ENCODE data around the gene PACSIN2. TPM values are rescaled to one million over a fixed set of nuclear protein-coding genes. Genes with fewer than 3 reads are reported as not detected.

PACSIN2 gene
- total and polyA plus RNA-seq, 2 experiments from 2014 or later: 23.5 to 57.3 TPM

GRCh38 chr22:42855211-42855610 lies 159.7 kb downstream of the PACSIN2 start:
- H2AFZ ChIP-seq: no peak overlapping the region
- Mint-ChIP-seq H3K4me1 (peaks cover 4% of the 10 kb centered on the region; the same call in 1 of the 3 replicates), H3K9me3 (peaks cover 5% of the 10 kb centered on the region; the same call in 2 of the 3 replicates), H3K27me3 (ENCODE audit: insufficient read depth, low read depth, poor library complexity) (peaks cover 23% of the 10 kb centered on the region), H3K27ac (no peak overlapping the region), H3K36me3 (ENCODE audit: low read depth) (no peaks in the 10 kb centered on the region), H3K4me3 (0 out of 3 replicates have a peak overlapping the region, but pooled peaks have one; percentile 12)
- H4K20me1 ChIP-seq (replicated peaks; ENCODE audit: insufficient read depth): peaks cover 5% of the 10 kb centered on the region
- H3K79me2 ChIP-seq (replicated peaks; ENCODE audit: insufficient read depth): peaks cover 8% of the 10 kb centered on the region; the same call in 1 of the 2 replicates
- no peaks in the 10 kb centered on the region; the same call in 1 of the 2 replicates for H3F3A ChIP-seq (replicated peaks; ENCODE audit: low read depth)
- DNase-seq (ENCODE audit: low spot score) (no peak), ATAC-seq (no peak)
- no peaks in the 10 kb centered on the region for H3K36me3 ChIP-seq (ENCODE audit: insufficient read depth)
- H3K4me2 ChIP-seq: no peak overlapping the region
- H3K9me2 ChIP-seq (ENCODE audit: insufficient read depth): no peaks in the 10 kb centered on the region
- no peaks in the 10 kb centered on the region; the same call in 1 of the 2 replicates for H3K4me1 ChIP-seq (ENCODE audit: insufficient read depth)
- no peak overlapping the region for H3K4me3 ChIP-seq
- H3K27ac ChIP-seq (ENCODE audit: low read depth): no peak overlapping the region
- TF ChIP-seq JUNB (IDR thresholded peaks at IDR 0.05; ENCODE audit: unreplicated experiment) (no peak), POLR2AphosphoS5 (IDR thresholded peaks at IDR 0.05; ENCODE audit: low read depth) (no peak), ZNF462 (CRISPR knock-in tag; IDR thresholded peaks at IDR 0.05) (no peak), NANOG (IDR thresholded peaks at IDR 0.05; ENCODE audit: borderline replicate concordance) (no peak), ZNF331 (CRISPR knock-in tag; IDR thresholded peaks at IDR 0.05; ENCODE audit: low read depth) (no peak), CREB1 (CRISPR knock-in tag; IDR thresholded peaks at IDR 0.05; ENCODE audit: low read depth) (no peak), EZH2phosphoT487 (IDR thresholded peaks at IDR 0.05; ENCODE audit: unreplicated experiment) (no peak), ZNF114 (CRISPR knock-in tag; IDR thresholded peaks at IDR 0.05) (no peak), CTCF (conservative IDR thresholded peaks at IDR 0.05; ENCODE audit: low read depth in 2 of 2) (no peak), STAT1 (IDR thresholded peaks at IDR 0.05; ENCODE audit: unreplicated experiment) (no peak), EZH2 (IDR thresholded peaks at IDR 0.05; ENCODE audit: low read depth, unreplicated experiment) (no peak)
- TF ChIP-seq, protein P1, sequence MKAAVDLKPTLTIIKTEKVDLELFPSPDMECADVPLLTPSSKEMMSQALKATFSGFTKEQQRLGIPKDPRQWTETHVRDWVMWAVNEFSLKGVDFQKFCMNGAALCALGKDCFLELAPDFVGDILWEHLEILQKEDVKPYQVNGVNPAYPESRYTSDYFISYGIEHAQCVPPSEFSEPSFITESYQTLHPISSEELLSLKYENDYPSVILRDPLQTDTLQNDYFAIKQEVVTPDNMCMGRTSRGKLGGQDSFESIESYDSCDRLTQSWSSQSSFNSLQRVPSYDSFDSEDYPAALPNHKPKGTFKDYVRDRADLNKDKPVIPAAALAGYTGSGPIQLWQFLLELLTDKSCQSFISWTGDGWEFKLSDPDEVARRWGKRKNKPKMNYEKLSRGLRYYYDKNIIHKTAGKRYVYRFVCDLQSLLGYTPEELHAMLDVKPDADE (IDR thresholded peaks at IDR 0.05): no peak
- TF ChIP-seq, protein P2, sequence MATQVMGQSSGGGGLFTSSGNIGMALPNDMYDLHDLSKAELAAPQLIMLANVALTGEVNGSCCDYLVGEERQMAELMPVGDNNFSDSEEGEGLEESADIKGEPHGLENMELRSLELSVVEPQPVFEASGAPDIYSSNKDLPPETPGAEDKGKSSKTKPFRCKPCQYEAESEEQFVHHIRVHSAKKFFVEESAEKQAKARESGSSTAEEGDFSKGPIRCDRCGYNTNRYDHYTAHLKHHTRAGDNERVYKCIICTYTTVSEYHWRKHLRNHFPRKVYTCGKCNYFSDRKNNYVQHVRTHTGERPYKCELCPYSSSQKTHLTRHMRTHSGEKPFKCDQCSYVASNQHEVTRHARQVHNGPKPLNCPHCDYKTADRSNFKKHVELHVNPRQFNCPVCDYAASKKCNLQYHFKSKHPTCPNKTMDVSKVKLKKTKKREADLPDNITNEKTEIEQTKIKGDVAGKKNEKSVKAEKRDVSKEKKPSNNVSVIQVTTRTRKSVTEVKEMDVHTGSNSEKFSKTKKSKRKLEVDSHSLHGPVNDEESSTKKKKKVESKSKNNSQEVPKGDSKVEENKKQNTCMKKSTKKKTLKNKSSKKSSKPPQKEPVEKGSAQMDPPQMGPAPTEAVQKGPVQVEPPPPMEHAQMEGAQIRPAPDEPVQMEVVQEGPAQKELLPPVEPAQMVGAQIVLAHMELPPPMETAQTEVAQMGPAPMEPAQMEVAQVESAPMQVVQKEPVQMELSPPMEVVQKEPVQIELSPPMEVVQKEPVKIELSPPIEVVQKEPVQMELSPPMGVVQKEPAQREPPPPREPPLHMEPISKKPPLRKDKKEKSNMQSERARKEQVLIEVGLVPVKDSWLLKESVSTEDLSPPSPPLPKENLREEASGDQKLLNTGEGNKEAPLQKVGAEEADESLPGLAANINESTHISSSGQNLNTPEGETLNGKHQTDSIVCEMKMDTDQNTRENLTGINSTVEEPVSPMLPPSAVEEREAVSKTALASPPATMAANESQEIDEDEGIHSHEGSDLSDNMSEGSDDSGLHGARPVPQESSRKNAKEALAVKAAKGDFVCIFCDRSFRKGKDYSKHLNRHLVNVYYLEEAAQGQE (IDR thresholded peaks at IDR 0.05; ENCODE audit: unreplicated experiment): no peak
- H3K27me3 ChIP-seq (ENCODE audit: insufficient read depth): peaks cover 32% of the 10 kb centered on the region

Data from GM23338 (cell line).